ENCODE data around the gene IGFALS. TPM values are rescaled to one million over a fixed set of nuclear protein-coding genes. Genes with fewer than 3 reads are reported as not detected.

IGFALS gene
- total and polyA plus RNA-seq, 7 donors: 0.12 to 0.38 (median 0.18) TPM; not detected in 3

GRCh38 chr16:1776672-1776955, 16.9 kb downstream of the IGFALS start:
- Histone ChIP-seq H3K27me3 (ENCODE audit: insufficient read depth in 3 of 3, low read length in 2 of 3) (no peaks in the 10 kb centered on the region), H3K9me3 (no peaks in the 10 kb centered on the region), H3K36me3 (ENCODE audit: insufficient read depth in 1 of 2, low read depth in 1 of 2) (peaks cover 0 to 63% of the 10 kb centered on the region in 2 donors), H3K27ac (no peak overlapping the region), H3K4me3 (no peak overlapping the region), H3K4me1 (peaks cover 33% of the 10 kb centered on the region)
- no peak for TF ChIP-seq CTCF (IDR thresholded peaks at IDR 0.05)
- WGBS, 3 donors: 66 to 79% (median 78%) methylated on average over 13 of the region's 13 CpGs
- intact Hi-C loops (cut with DNase I): loop anchor here in 1 of 2 donors (10.0 kb wide), 1 partner anchor 168 kb away; the partner anchor contains the start of gene MSRB1
- ATAC-seq (no peak), DNase-seq (no peak)

- intact Hi-C loops (cut with DNase I): loop anchor here in 1 of 2 donors (10.0 kb wide), 1 partner anchor 169 kb away; the partner anchor contains the start of gene MSRB1
- Histone ChIP-seq H3K27me3 (ENCODE audit: insufficient read depth in 3 of 3, low read length in 2 of 3) (no peaks in the 10 kb centered on the region), H3K4me3 (no peak overlapping the region), H3K27ac (no peak overlapping the region), H3K4me1 (peaks cover 27% of the 10 kb centered on the region), H3K9me3 (no peaks in the 10 kb centered on the region), H3K36me3 (ENCODE audit: insufficient read depth in 1 of 2, low read depth in 1 of 2) (peaks cover 0 to 61% of the 10 kb centered on the region in 2 donors)
- no peak for TF ChIP-seq CTCF (IDR thresholded peaks at IDR 0.05)
- DNase-seq: peak in 1 of 2 donors; percentile 19
- 70 to 75% (median 70%) methylated on average over 26 to 28 of the region's 28 CpGs for WGBS, 3 donors
- ATAC-seq: no peak
These were observed 17.4 kb downstream of the IGFALS start for GRCh38 chr16:1775846-1776671.

GRCh38 chr16:1775006-1775845, 18.3 kb downstream of the IGFALS start:
- 81 to 89% (median 84%) methylated on average over 29 to 30 of the region's 30 CpGs for WGBS, 3 donors
- peaks cover 0 to 53% of the 10 kb centered on the region in 2 donors for H3K36me3 ChIP-seq (ENCODE audit: insufficient read depth in 1 of 2, low read depth in 1 of 2)
- no peak for TF ChIP-seq CTCF (IDR thresholded peaks at IDR 0.05)
- intact Hi-C loops (cut with DNase I): loop anchor here in 1 of 2 donors (10.0 kb wide), 1 partner anchor 170 kb away; the partner anchor contains the start of gene MSRB1
- no peak overlapping the region for H3K4me3 ChIP-seq
- no peaks in the 10 kb centered on the region for H3K9me3 ChIP-seq
- ATAC-seq (no peak), DNase-seq (peak; percentile 12 to 65)
- no peaks in the 10 kb centered on the region for H3K27me3 ChIP-seq (ENCODE audit: insufficient read depth in 3 of 3, low read length in 2 of 3)
- H3K27ac ChIP-seq: no peak overlapping the region
- peaks cover 23% of the 10 kb centered on the region for H3K4me1 ChIP-seq

- Histone ChIP-seq H3K36me3 (ENCODE audit: insufficient read depth in 1 of 2, low read depth in 1 of 2) (peaks cover 0 to 45% of the 10 kb centered on the region in 2 donors), H3K4me3 (peak overlapping the region; percentile 76), H3K4me1 (peaks cover 18% of the 10 kb centered on the region), H3K9me3 (no peaks in the 10 kb centered on the region), H3K27me3 (ENCODE audit: insufficient read depth in 3 of 3, low read length in 2 of 3) (no peaks in the 10 kb centered on the region), H3K27ac (peak overlapping the region; percentile 90)
- intact Hi-C loops (cut with DNase I): loop anchor here (5.0 to 10.0 kb wide), 2 partner anchors 67 to 170 kb away; partner anchors contain the start of genes MAPK8IP3 (in 1 of the 2) and MSRB1 (in 1 of the 2)
- no peak for TF ChIP-seq CTCF (IDR thresholded peaks at IDR 0.05)
- ATAC-seq: no peak
- peak in 1 of 2 donors; percentile 12 for DNase-seq
- WGBS, 3 donors: 82 to 87% (median 86%) methylated on average over 7 of the region's 7 CpGs
These were observed 19.1 kb downstream of the IGFALS start for GRCh38 chr16:1774448-1774780.
